B cell (primary cell): ENCODE data around the gene GC. TPM values are rescaled to one million over a fixed set of nuclear protein-coding genes. Genes with fewer than 3 reads are reported as not detected.

Experiments
- ATAC-seq: fragments of 200-7000 bp; cut with Tn5 transposase; one replicate; pipeline ENCODE4 v1.10.0; 2021; ENCODE audit warnings: low read depth, mild to moderate bottlenecking, moderate number of reproducible peaks, moderate library complexity
- CTCF ChIA-PET: fragments of 350-600 bp; sonication (Branson Sonifier 250); formaldehyde crosslinking; loops from one replicate; lab custom pipeline; 2021; ENCODE audit warnings: antibody characterized with exemption, inconsistent platforms; lab: Charles Lee
- POLR2A ChIA-PET: fragments of 350-600 bp; sonication (Branson Sonifier 250); formaldehyde crosslinking; loops from one replicate; lab custom pipeline; 2021; ENCODE audit warnings: antibody characterized with exemption; lab: Charles Lee
- DNase-seq: peaks from one replicate; pipeline ENCODE4 v3.0.0; 2013
- H2AFZ ChIP-seq: 2 replicates; pipeline ENCODE4 v1.6.1; 2012; ENCODE audit warnings: mild to moderate bottlenecking, low read depth, low read length; ENCODE audit not compliant: insufficient read depth, poor library complexity, severe bottlenecking
- H3K27ac ChIP-seq, 2 donors: 1 replicate in 1 of 2; 2 replicates in 1 of 2; pipeline ENCODE4 v1.5.1; 2012 to 2013; ENCODE audit warnings: low read length in 2 of 2, mild to moderate bottlenecking in 2 of 2, moderate library complexity in 1 of 2
- H3K27me3 ChIP-seq, 4 experiments: fragments of 200-600 bp in 1 of 4; sonication (generic) in 1 of 4; replicated peaks in 1 of 4; 1 replicate in 2 of 4; 2 replicates in 2 of 4; pipeline versions ENCODE4 v1.6.1 to v1.7.0; 2013 to 2016; ENCODE audit warnings: low read length in 3 of 4, mild to moderate bottlenecking in 2 of 4, mixed read lengths in 1 of 4, moderate library complexity in 1 of 4; ENCODE audit not compliant: insufficient read depth in 4 of 4, control insufficient read depth in 3 of 4; ENCODE audit errors: control extremely low read depth in 1 of 4
- H3K36me3 ChIP-seq, 2 experiments: replicated peaks in 1 of 2; 1 replicate in 1 of 2; 2 replicates in 1 of 2; pipeline versions ENCODE4 v1.6.1 to v1.7.1; 2013; ENCODE audit warnings: low read length in 1 of 2; ENCODE audit not compliant: insufficient read depth in 2 of 2, control insufficient read depth in 1 of 2; ENCODE audit errors: control extremely low read depth in 1 of 2, extremely low read depth in 1 of 2
- H3K4me1 ChIP-seq, 2 donors: fragments of 200-600 bp in 1 of 2; sonication (generic) in 1 of 2; 1 replicate in 1 of 2; 2 replicates in 1 of 2; pipeline versions ENCODE4 v1.5.1 to v1.6.1; 2013 to 2017; ENCODE audit warnings: low read length in 2 of 2; ENCODE audit not compliant: control insufficient read depth in 2 of 2, insufficient read depth in 2 of 2
- H3K4me2 ChIP-seq: replicated peaks from 2 replicates; pipeline ENCODE3; 2012; ENCODE audit warnings: mild to moderate bottlenecking, low read depth, low read length; ENCODE audit not compliant: poor library complexity, severe bottlenecking
- H3K4me3 ChIP-seq, 5 experiments: fragments of 200-600 bp in 1 of 5; sonication (generic) in 1 of 5; 1 replicate in 3 of 5; 2 replicates in 2 of 5; pipeline versions ENCODE4 v1.5.1 to v1.7.0; 2011 to 2016; ENCODE audit warnings: low read length in 4 of 5, mild to moderate bottlenecking in 4 of 5, low read depth in 2 of 5, control low read depth in 1 of 5, moderate library complexity in 1 of 5; ENCODE audit not compliant: insufficient read depth in 1 of 5; ENCODE audit errors: control extremely low read depth in 1 of 5, extremely low read depth in 1 of 5
- H3K79me2 ChIP-seq: fragments of 200-600 bp; sonication (generic); one replicate; pipeline ENCODE4 v1.6.0; 2016; ENCODE audit warnings: low read length; ENCODE audit not compliant: control insufficient read depth, insufficient read depth
- H3K9ac ChIP-seq: fragments of 200-600 bp; sonication (generic); 2 replicates; pipeline ENCODE4 v1.6.1; 2017; ENCODE audit warnings: mild to moderate bottlenecking, low read length, moderate library complexity
- H3K9me3 ChIP-seq, 3 donors: one replicate each; pipeline versions ENCODE4 v1.6.1 to v1.7.1; 2013; ENCODE audit warnings: low read length in 2 of 3; ENCODE audit not compliant: control insufficient read depth in 2 of 3, insufficient read depth in 1 of 3; ENCODE audit errors: control extremely low read depth in 1 of 3
- H4K20me1 ChIP-seq: 2 replicates; pipeline ENCODE4 v1.6.0; 2012; ENCODE audit warnings: mild to moderate bottlenecking, low read length; ENCODE audit not compliant: insufficient read depth, control insufficient read depth, poor library complexity, severe bottlenecking
- H3K27ac Mint-ChIP-seq: one replicate; pipeline ENCODE4 v1.8.0; 2021; ENCODE audit warnings: mixed read lengths
- H3K27me3 Mint-ChIP-seq: one replicate; pipeline ENCODE4 v1.8.0; 2021; ENCODE audit warnings: mixed read lengths
- H3K4me1 Mint-ChIP-seq: one replicate; pipeline ENCODE4 v1.8.0; 2021; ENCODE audit warnings: mixed read lengths
- H3K4me3 Mint-ChIP-seq: one replicate; pipeline ENCODE4 v1.8.0; 2021; ENCODE audit warnings: mixed read lengths
- H3K9me3 Mint-ChIP-seq: one replicate; pipeline ENCODE4 v1.8.0; 2022; ENCODE audit warnings: mixed read lengths; ENCODE audit not compliant: insufficient read depth
- CTCF ChIP-seq: fragments of 200-600 bp; IDR thresholded peaks from one replicate; pipeline ENCODE4 v1.8.0; 2022; ENCODE audit warnings: antibody characterized with exemption, mild to moderate bottlenecking
- EZH2 ChIP-seq: IDR thresholded peaks from 2 replicates; pipeline ENCODE4 v1.6.1; 2012; ENCODE audit warnings: borderline replicate concordance, low read depth, mild to moderate bottlenecking, moderate library complexity, low read length; ENCODE audit not compliant: insufficient read depth, poor library complexity, severe bottlenecking
- WGBS: methylation state at CpG from one replicate; pipeline ENCODE4 v1.1.5; 2013; ENCODE audit warnings: missing lambda C conversion rate; ENCODE audit not compliant: insufficient coverage; 5-methylcytosine and 5-hydroxymethylcytosine counted together
- intact Hi-C: fragments of 100-400 bp; cut with micrococcal nuclease; formaldehyde crosslinking; loops from one replicate; pipeline ENCODE4 v1.10.0; 2022
- polyA plus RNA-seq: library from polyadenylated mRNA; depleted of rRNA; stranded (reverse); fragments of >200 nt; gene quantifications from 2 replicates; pipeline ENCODE4 v1.2.3, GENCODE V29; 2012
- total RNA-seq, 2 donors: library from RNA; stranded (reverse); fragments of 120-200 nt in 1 of 2; gene quantifications; 1 replicate in 1 of 2; 2 replicates in 1 of 2; pipeline versions ENCODE4 v1.2.3 to v1.2.4, GENCODE V29; 2013 to 2022

GC gene
- total and polyA plus RNA-seq, 2 donors (not counting 1 experiment from before 2014, with no cell fraction given): not detected

- ATAC-seq: no peak
- Histone ChIP-seq H3K4me3 (no peak overlapping the region), H2AFZ (no peak overlapping the region), H4K20me1 (no peaks in the 10 kb centered on the region), H3K4me1 (no peaks in the 10 kb centered on the region), H3K79me2 (no peaks in the 10 kb centered on the region), H3K9ac (no peak overlapping the region), H3K4me2 (no peak overlapping the region), H3K36me3 (no peaks in the 10 kb centered on the region), H3K27ac (no peak overlapping the region), H3K9me3 (no peaks in the 10 kb centered on the region), H3K27me3 (no peaks in the 10 kb centered on the region)
- Mint-ChIP-seq H3K4me1 (no peaks in the 10 kb centered on the region), H3K4me3 (no peak overlapping the region), H3K27ac (no peak overlapping the region), H3K9me3 (no peaks in the 10 kb centered on the region), H3K27me3 (no peaks in the 10 kb centered on the region)
- TF ChIP-seq CTCF: no peak
- no peak for DNase-seq
- intact Hi-C loops: no loop called here
- WGBS: no CpG with 5 or more reads among the region's 3 CpGs
- ChIA-PET CTCF (no interaction called here), POLR2A (no interaction called here)
Observed at GRCh38 chr4:71769434-71769833, 14.4 kb downstream of the GC start.

GRCh38 chr4:71768123-71768522 lies 15.8 kb downstream of the GC start:
- ATAC-seq (no peak), DNase-seq (no peak)
- H4K20me1 ChIP-seq: no peaks in the 10 kb centered on the region
- Mint-ChIP-seq H3K27me3 (no peaks in the 10 kb centered on the region), H3K27ac (no peak overlapping the region), H3K9me3 (no peaks in the 10 kb centered on the region), H3K4me1 (no peaks in the 10 kb centered on the region), H3K4me3 (no peak overlapping the region)
- ChIA-PET POLR2A (no interaction called here), CTCF (no interaction called here)
- no peak overlapping the region for H3K4me2 ChIP-seq
- intact Hi-C loops: no loop called here
- no peaks in the 10 kb centered on the region for H3K36me3 ChIP-seq
- no peaks in the 10 kb centered on the region for H3K27me3 ChIP-seq
- H3K27ac ChIP-seq: no peak overlapping the region
- 100% methylated on average over 2 of the region's 7 CpGs for WGBS
- H3K9ac ChIP-seq: no peak overlapping the region
- no peaks in the 10 kb centered on the region for H3K4me1 ChIP-seq
- H2AFZ ChIP-seq: no peak overlapping the region
- H3K4me3 ChIP-seq: no peak overlapping the region
- no peaks in the 10 kb centered on the region for H3K9me3 ChIP-seq
- H3K79me2 ChIP-seq: no peaks in the 10 kb centered on the region
- TF ChIP-seq CTCF: no peak
- no peak for TF ChIP-seq EZH2
